KOPT-K1 (cell line): ENCODE results near the gene TMBIM6.
"Not testable (repeated sequence)": the region's sequence is repeated elsewhere in the genome, so short reads cannot be mapped to it uniquely, and the experiment has no call there.

ENCODE experiments used
- H3K27ac ChIP-seq: fragments of 200-600 bp; sonication (generic); 2 replicates; pipeline ENCODE4 v1.5.1; 2016; ENCODE audit warnings: antibody characterized with exemption, mild to moderate bottlenecking, low read depth, low read length; ENCODE audit not compliant: poor library complexity, severe bottlenecking
- H3K36me3 ChIP-seq: fragments of 200-600 bp; sonication (generic); 2 replicates; pipeline ENCODE4 v1.5.1; 2017; ENCODE audit warnings: antibody characterized with exemption, mild to moderate bottlenecking, low read length, moderate library complexity; ENCODE audit not compliant: insufficient read depth
- H3K9me3 ChIP-seq: fragments of 200-600 bp; sonication (generic); 2 replicates; pipeline ENCODE4 v1.5.1; 2017; ENCODE audit warnings: antibody characterized with exemption, low read length, mild to moderate bottlenecking; ENCODE audit not compliant: insufficient read depth, poor library complexity, severe bottlenecking

The TMBIM6 gene

DNA sequence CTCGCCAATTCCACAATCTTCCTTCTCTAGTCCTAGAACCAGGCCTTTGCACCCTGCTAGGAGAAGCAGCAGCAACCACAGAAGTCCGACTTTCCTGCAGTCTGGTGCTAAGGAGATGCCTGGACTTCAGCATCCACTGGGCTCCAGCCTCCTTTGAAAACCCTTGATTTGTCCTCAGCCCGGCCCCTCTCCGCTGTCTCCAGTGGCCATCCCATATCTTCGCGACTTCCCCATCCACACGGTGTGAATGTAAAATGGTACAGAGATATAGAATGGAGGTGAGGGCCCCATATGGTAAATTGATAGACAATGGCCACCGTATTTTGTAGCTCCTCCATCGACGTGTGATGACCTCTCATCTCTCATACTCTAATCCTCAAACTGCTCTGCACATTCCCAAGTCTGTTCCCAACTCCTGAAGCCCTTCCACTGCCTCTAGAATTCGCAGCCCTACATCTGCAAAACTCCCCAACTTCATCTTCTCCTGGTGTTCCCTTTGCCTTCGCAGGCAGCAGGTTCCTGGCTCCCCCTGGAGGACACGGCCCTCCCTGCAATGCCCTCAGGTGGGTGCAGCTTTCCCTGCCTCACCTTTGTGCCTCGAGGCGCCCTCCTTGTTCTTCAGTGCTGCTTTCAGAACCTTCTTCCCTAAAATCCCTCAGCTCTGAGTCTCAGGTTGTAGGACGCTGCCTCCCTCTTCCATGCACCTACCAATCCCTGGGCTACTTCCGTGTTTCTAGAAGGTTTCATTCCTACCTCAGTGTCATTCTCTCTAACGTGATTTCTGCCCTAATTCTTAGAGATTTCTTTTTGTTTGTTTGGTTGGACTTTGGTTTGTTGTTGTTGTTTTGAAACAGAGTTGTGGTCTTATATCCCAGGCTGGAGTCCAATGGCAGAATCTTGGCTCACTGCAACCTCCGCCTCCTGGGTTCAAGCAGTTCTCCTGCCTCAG, 36.7 kb downstream of the TMBIM6 start:
- Histone ChIP-seq H3K36me3 (no peaks in the 10 kb centered on the region), H3K27ac (no peak overlapping the region), H3K9me3 (no peaks in the 10 kb centered on the region)

DNA sequence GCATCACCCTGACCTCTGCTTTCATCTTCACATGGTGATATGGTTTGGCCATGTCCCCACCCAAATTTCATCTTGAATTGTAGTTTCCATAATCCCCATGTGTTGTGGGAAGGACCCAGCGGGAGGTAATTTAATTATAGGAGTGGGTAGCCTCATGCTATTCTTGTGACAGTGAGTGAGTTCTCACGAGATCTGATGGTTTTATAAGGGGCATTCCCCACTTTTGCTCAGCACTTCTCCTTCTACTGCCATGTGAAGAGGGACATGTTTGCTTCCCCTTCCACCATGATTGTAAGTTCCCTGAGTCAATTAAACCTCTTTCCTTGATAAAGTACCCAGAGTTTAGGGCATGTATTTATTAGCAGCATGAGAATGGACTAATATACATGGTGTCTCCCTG, 38.2 kb downstream of the TMBIM6 start:
- Histone ChIP-seq H3K9me3 (no peaks in the 10 kb centered on the region), H3K27ac (no peak overlapping the region), H3K36me3 (no peaks in the 10 kb centered on the region)

DNA sequence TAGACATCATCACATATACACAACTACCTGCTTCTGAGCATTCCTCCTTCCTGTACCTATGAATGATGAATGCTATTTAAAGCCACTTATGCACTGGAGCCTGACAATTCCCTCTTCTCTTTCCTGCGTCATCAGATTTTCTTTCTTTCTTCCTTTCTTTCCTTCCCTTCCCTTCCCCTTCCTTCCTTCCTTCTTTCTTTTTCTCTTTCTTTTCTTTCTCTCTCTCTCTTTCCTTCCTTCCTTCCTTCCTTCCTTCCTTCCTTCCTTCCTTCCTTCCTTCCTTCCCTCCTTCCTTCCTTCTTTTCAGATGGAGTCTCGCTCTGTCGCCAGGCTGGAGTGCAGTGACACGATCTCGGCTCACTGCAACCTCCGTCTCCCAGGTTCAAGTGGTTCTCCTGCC, 39.6 kb downstream of the TMBIM6 start:
- not testable (repeated sequence) for H3K36me3 ChIP-seq, H3K9me3 ChIP-seq, H3K27ac ChIP-seq

DNA sequence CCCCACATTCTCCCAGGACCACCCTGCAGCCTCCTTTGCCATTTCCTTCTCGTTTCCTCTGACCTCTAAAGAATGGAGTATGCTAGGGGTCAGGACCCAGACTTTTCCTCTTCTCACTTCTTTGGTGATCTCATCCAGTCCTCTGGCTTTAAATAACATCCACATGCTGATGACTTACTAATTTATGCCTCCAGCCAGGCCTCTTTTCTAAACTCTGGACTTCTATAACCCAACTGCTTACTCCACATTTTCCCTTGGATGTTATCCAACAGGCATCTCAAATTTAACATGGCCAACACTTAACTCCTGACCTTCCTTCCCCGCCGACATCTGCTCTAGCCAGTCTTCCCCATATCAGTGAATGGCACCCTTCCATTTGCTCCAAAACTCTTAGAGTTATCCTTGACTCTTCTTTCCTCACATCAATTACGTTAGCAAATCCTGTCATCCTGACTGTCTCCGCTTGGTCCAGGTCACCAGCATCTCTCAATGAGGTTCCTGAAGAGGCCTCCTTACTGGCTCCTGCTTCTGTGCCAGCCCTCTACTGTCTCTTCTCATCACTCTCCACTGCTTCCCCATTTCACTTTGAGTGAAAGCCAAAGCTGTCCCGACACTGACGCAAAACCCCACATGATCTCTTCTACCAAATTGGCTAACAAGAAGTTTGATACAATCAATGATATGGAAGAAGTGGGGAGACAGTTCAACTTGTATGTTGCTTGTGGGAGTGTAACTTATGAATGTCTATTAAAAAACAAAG, 42.7 kb downstream of the TMBIM6 start:
- Histone ChIP-seq H3K9me3 (no peaks in the 10 kb centered on the region), H3K27ac (no peak overlapping the region), H3K36me3 (no peaks in the 10 kb centered on the region)

DNA sequence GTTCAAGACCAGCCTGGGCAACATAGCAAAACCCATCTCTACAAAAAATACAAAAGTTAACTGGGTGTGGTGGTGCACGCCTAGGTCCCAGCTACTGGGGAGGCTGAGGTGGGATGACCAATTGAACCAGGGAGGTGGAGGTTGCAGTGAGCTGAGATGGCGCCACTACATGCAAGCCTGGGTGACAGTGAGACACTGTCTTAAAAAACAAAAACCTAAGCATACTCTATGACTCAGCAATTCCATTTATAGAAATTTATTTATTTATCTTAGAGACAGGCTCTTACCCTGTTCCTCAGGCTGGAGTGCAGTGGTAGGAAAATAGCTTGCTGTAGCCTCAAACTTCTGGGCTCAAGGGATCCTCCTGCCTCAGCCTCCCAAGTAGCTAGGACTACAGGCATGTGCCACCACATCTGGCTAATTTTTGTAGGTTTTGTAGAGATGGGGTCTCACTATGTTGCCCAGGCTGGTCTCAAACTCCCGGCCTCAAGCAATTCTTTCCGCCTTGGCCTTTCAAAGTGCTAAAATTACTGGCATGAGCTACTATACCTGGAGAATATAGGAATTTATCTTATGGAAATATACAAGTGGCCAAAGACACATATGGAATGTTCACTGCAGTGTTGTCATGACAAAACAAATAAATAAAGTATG, 43.5 kb downstream of the TMBIM6 start:
- no peaks in the 10 kb centered on the region for H3K9me3 ChIP-seq
- H3K36me3 ChIP-seq = no peaks in the 10 kb centered on the region
- no peak overlapping the region for H3K27ac ChIP-seq

DNA sequence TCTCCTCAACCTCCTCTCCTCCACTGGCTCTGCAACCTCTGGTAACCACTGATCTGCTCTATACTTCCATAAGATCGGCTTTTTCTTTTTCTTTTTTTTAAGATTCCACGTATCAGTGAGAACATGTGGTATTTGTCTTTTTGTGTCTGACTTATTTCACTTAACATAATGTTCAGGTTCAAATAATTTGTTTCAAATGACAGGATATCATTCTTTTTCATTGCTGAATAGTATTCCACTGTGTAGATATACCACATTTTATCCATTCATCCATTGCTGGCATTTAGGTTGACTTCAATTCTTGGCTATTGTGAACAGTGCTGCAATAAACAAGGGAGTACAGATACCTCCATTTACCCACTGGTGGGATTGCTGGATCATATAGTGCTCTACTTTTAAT, 46.3 kb downstream of the TMBIM6 start:
- peaks cover 10% of the 10 kb centered on the region; the same call in 1 of the 2 replicates for H3K36me3 ChIP-seq
- no peak overlapping the region for H3K27ac ChIP-seq
- no peaks in the 10 kb centered on the region for H3K9me3 ChIP-seq

DNA sequence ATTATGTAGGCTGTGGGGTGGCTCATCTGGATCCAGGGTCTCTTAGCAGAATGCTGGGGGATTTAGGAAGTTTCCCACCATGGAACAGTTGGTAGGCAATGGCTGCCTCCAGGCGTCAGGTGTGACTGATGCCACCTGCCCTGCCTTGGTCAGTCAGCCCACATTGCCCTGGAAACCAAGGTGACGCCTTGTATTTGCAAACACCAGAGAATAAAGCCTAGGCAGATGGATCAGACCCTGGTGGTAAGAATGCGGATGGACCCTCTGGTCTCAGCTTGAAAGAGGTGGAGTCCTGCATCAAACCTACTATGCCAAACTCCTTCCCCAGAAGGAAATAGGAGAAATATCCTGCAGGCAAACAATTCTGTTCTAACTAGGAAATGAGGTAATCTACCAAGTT, 48.6 kb downstream of the TMBIM6 start:
- no peak overlapping the region for H3K27ac ChIP-seq
- H3K9me3 ChIP-seq = no peaks in the 10 kb centered on the region
- H3K36me3 ChIP-seq = peaks cover 10% of the 10 kb centered on the region; the same call in 1 of the 2 replicates

DNA sequence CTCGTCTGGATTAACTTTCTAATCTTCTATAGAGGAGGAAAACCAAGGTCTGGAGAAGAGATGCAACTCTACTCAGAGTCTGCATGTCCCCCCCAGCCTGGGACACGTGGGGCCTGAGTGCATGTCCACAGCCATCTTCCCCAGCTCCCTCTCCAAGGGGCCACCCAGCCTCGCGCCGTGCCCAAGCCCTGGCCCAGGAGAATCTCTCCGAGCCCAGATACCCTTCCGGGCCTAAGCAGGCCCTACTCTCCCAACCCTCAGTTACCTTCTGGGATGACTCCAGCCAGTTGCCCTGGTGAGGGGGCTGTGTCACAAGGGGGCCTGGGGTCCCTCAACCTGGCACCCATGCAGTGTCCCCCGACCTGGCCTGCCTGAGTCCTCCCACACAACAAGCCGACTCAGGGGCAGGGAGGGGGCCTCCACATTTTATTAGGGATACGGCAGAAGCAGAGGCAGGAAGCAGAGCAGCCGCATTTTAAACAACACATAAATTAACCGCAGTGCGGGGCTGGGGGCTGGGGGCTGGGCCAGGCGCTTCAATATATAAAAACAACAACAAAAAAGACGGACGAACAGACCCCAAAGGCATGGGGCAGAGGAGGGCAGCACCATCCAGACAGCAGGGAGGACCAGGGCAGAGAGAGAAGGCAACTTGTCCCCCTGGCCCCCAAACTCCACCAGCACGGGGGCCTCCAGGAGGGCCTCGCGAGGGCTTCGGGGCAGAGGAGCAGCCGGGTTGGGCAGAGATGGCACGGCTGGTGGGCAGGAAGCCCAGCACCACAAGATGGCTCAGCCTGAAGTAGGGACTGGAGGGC, 49.6 kb downstream of the TMBIM6 start:
- Histone ChIP-seq H3K36me3 (peaks cover 19% of the 10 kb centered on the region; the same call in 1 of the 2 replicates), H3K9me3 (no peaks in the 10 kb centered on the region), H3K27ac (no peak overlapping the region)

DNA sequence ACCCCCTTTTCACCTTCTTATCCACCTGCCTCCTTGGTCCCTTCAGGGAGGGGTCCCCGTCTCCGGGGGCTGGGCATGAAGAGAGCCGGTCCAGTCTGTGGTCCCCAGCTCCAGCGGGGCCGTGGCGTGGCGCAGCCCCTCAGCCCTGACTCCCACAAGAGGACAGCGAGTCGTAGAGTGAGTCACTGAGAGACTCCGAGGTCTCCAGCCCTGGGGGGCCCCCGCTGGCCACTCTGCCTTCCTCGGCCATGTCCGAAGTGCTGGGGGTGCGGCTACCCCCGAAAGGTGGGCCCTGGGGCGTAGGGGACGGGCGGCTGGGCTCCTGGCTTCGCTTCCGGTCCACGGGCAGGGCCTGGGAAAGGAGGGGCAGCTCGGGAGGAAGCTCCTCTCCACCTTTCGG, 50.3 kb downstream of the TMBIM6 start:
- Histone ChIP-seq H3K9me3 (no peaks in the 10 kb centered on the region), H3K27ac (no peak overlapping the region), H3K36me3 (peaks cover 26% of the 10 kb centered on the region; the same call in 1 of the 2 replicates)

DNA sequence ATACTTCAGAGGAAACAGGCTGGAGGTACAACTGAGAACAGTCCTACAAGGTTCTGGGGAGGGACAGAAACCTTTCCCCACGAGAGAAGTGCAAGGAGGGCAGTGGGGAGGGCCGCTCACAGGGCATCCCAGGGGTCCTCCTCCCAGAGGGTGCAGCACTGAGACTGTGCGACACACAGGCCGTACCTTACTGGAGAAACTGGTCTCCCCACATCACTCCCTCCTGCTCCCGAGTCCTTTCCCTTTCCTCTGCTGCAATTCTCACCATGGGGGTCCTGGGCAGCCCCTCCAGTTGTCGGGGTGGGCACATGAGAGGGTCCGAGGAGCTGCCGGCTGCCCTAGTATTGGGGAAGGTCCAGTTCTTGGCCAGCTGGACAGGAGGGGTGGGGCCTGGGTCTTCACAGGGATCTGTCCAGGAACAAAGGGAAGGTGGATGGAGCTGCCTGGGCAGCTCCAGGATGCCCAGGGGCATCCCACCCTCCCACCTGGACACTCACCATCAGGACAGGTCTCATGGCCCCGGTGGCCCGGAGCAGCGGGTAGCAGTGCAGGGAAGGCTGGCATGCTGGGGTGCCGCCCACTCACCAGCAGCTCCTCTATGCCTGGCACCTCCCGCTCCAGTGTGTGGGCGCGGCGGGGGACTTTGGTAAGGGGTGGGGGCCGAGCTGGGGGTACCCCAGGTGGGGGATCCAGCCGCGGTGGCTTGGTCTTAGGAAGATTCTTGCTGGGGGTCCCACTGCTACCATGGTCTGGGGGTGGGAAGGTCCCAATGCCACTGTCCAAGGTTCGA, 51.0 kb downstream of the TMBIM6 start:
- H3K36me3 ChIP-seq = peaks cover 33% of the 10 kb centered on the region; the same call in 1 of the 2 replicates
- H3K9me3 ChIP-seq = no peaks in the 10 kb centered on the region
- no peak overlapping the region for H3K27ac ChIP-seq

DNA sequence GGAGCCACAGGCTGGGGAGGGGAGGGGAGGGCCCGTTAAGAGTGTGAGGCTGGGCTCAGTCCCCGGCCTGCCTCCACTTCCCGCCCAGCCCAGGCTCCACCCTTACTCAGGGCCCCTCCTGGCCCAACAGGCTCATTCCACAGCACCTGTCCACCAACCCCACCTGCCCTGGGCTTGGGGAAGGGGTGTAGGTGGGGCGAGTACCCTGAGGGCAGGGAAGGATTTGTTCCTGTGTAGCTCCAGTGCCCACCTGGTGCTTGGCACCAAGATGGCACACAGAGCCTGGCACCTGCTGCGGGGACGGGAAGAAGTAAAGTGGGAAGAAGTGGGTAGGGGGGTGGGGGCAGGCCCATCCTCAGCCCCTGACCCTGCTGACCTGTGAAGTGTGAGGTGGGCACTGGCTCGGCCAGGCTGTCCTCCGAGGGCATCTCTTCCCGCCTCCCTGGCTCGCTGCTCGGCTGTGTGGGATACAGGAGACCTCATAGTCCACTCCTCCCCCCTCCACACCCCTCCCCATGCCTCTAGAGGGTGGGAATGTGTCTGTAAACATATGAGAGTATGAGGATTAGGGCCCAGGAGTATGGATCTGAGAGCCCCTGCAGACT, 51.7 kb downstream of the TMBIM6 start:
- no peak overlapping the region for H3K27ac ChIP-seq
- H3K36me3 ChIP-seq = peaks cover 40% of the 10 kb centered on the region; the same call in 1 of the 2 replicates
- no peaks in the 10 kb centered on the region for H3K9me3 ChIP-seq

DNA sequence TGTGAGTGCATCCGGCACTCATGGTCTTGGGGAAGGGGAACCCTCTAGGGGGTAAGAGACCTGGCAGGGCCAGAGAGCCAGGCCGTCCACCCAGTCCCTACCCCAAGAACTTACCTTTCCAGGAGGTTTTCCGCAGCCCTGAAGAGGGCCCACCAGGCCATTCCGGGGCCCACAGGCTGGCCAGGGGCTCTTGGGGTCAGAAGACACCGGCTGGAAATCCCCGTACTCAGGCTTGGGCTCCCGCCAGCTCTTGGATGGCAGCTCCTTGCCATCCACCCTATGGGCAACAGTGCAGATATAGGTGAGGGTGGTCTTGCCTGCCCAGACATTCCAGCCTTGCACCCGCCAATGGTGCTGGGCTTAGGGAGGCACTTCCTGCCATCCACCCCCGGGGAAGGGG, 52.3 kb downstream of the TMBIM6 start:
- no peak overlapping the region for H3K27ac ChIP-seq
- H3K9me3 ChIP-seq = no peaks in the 10 kb centered on the region
- peaks cover 46% of the 10 kb centered on the region; the same call in 1 of the 2 replicates for H3K36me3 ChIP-seq

DNA sequence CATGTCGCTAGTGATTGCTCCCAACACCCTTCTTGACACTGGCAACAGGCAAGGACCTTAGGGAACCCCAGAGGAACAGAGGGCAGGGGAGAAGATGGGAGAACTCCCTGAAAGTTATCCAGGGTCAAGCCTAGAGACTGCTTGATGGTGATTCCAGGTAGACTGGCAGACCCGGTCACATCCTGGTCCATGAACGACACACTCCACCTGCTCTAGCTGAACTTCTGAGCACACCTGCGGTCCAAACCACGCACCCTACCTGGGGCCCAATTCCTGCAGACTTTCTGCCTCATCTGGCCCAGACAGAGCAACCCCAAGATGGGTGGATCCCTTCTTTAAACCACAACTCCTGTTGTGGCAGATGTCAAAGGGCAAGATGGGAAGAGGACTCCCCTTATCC, 52.7 kb downstream of the TMBIM6 start:
- no peaks in the 10 kb centered on the region for H3K9me3 ChIP-seq
- no peak overlapping the region for H3K27ac ChIP-seq
- H3K36me3 ChIP-seq = peaks cover 50% of the 10 kb centered on the region; the same call in 1 of the 2 replicates
